AG04450 (cell line): ENCODE data around the gene CCDC106. TPM values are rescaled to one million over a fixed set of nuclear protein-coding genes. Genes with fewer than 3 reads are reported as not detected.

Experiments used
- CTCF ChIA-PET: fragments of 300-600, 350-600 bp; formaldehyde crosslinking; extraction: SDS; loops from one replicate; lab custom pipeline; 2022; ENCODE audit warnings: antibody characterized with exemption, inconsistent platforms; lab: Charles Lee
- POLR2A ChIA-PET: fragments of 350-600 bp; formaldehyde crosslinking; extraction: SDS; loops from one replicate; lab custom pipeline; 2021; ENCODE audit warnings: antibody characterized with exemption, inconsistent platforms; lab: Yijun Ruan, JAX
- DNase-seq: peaks from one replicate; pipeline ENCODE4 v3.0.0-alpha.2; 2011; ENCODE audit warnings: low read depth, low spot score
- H3K27ac ChIP-seq: one replicate; pipeline ENCODE4 v1.5.1; 2012; ENCODE audit warnings: low read depth, low read length, control low read depth
- H3K27me3 ChIP-seq: one replicate; pipeline ENCODE4 v1.6.0; 2012; ENCODE audit warnings: low read length; ENCODE audit not compliant: control insufficient read depth, insufficient read depth
- H3K4me3 ChIP-seq: 2 replicates; pipeline ENCODE4 v1.5.1; 2011; ENCODE audit warnings: mild to moderate bottlenecking, low read depth, low read length, control low read depth
- H3K9me3 ChIP-seq: 2 replicates; pipeline ENCODE4 v1.5.1; 2012; ENCODE audit warnings: low read length; ENCODE audit not compliant: control insufficient read depth, insufficient read depth
- polyA plus RNA-seq: library from polyadenylated mRNA; depleted of rRNA; stranded (reverse); fragments of >200 nt; gene quantifications from 2 replicates; pipeline ENCODE4 v1.2.3, GENCODE V29; 2011
- TF ChIP-seq, protein P1 (sequence below): IDR thresholded peaks from 2 replicates; pipeline ENCODE4 v1.5.1; 2011; ENCODE audit warnings: low read depth, low read length, control low read depth, inconsistent platforms

CCDC106 gene
- polyA plus RNA-seq, 1 experiment: 6.2 TPM

- ChIA-PET POLR2A (interaction anchor here (0.6 to 1.5 kb wide), 3 partner anchors 11 to 18 kb away, joined by 3 to 4 read pairs (median 3); partner anchors contain the start of gene CCDC106), CTCF (interaction anchor here (0.7 to 2.6 kb wide), 5 partner anchors 16 to 169 kb away, joined by 3 to 9 read pairs (median 4); no protein-coding TSS in a partner anchor)
- TF ChIP-seq, protein P1, sequence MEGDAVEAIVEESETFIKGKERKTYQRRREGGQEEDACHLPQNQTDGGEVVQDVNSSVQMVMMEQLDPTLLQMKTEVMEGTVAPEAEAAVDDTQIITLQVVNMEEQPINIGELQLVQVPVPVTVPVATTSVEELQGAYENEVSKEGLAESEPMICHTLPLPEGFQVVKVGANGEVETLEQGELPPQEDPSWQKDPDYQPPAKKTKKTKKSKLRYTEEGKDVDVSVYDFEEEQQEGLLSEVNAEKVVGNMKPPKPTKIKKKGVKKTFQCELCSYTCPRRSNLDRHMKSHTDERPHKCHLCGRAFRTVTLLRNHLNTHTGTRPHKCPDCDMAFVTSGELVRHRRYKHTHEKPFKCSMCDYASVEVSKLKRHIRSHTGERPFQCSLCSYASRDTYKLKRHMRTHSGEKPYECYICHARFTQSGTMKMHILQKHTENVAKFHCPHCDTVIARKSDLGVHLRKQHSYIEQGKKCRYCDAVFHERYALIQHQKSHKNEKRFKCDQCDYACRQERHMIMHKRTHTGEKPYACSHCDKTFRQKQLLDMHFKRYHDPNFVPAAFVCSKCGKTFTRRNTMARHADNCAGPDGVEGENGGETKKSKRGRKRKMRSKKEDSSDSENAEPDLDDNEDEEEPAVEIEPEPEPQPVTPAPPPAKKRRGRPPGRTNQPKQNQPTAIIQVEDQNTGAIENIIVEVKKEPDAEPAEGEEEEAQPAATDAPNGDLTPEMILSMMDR: no peak
- no peaks in the 10 kb centered on the region for H3K27me3 ChIP-seq
- DNase-seq: no peak
- no peaks in the 10 kb centered on the region; the same call in 1 of the 2 replicates for H3K9me3 ChIP-seq
- peak overlapping the region; percentile 4; the same call in 1 of the 2 replicates for H3K4me3 ChIP-seq
- H3K27ac ChIP-seq: no peak overlapping the region
Observed at GRCh38 chr19:55636723-55637122, 11.3 kb upstream of the CCDC106 start.

DNA sequence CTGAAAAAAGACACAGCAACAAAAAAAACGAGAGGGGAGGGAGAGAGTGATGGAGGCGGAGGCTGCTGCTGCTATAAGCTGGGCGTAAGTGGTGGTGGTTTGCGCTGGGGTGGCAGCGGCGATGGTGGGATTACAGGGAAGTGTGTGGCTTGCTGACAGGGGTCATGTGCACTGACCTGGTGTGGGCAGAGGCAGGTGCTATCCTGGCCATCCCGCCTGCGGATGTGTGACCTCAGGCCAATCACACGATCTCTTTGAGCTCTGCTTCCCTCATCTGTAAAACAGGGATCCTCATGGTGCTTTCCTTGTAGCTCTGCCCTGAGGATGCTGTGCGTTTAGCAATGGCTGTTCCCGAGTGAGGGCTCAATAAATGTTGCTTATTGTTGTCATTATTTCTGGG is 10.5 kb upstream of the CCDC106 start:
- ChIA-PET POLR2A (interaction anchor here (0.6 kb wide), 1 partner anchor 13 kb away, joined by 3 read pairs; the partner anchor contains the start of gene ZNF784), CTCF (interaction anchor here (0.7 to 2.6 kb wide), 4 partner anchors 16 to 170 kb away, joined by 4 to 10 read pairs (median 8); no protein-coding TSS in a partner anchor)
- H3K27me3 ChIP-seq: no peaks in the 10 kb centered on the region
- no peak for DNase-seq
- H3K9me3 ChIP-seq: no peaks in the 10 kb centered on the region; the same call in 1 of the 2 replicates
- H3K27ac ChIP-seq: peak overlapping the region; percentile 31
- no peak overlapping the region for H3K4me3 ChIP-seq
- TF ChIP-seq, protein P1: no peak

- no peaks in the 10 kb centered on the region; the same call in 1 of the 2 replicates for H3K9me3 ChIP-seq
- DNase-seq: no peak
- TF ChIP-seq, protein P1: peak; percentile 48
- no peak overlapping the region for H3K27ac ChIP-seq
- no peak overlapping the region for H3K4me3 ChIP-seq
- POLR2A ChIA-PET: no interaction called here
- CTCF ChIA-PET: interaction anchor here (0.5 to 2.3 kb wide), 6 partner anchors 8 to 134 kb away, joined by 3 to 10 read pairs (median 6); partner anchors contain the start of gene CCDC106
- H3K27me3 ChIP-seq: no peaks in the 10 kb centered on the region
Observed at GRCh38 chr19:55638864-55639359, 9.1 kb upstream of the CCDC106 start.

GRCh38 chr19:55640043-55640576 is 7.9 kb upstream of the CCDC106 start:
- peak overlapping the region; percentile 84 for H3K4me3 ChIP-seq
- no peak for DNase-seq
- POLR2A ChIA-PET: interaction anchor here (1.0 to 1.4 kb wide), 2 partner anchors 16 to 41 kb away, joined by 3 to 4 read pairs; partner anchors contain the start of genes FIZ1 and ZNF784
- peak overlapping the region; percentile 85 for H3K27ac ChIP-seq
- TF ChIP-seq, protein P1: peak; percentile 41
- no peaks in the 10 kb centered on the region; the same call in 1 of the 2 replicates for H3K9me3 ChIP-seq
- CTCF ChIA-PET: interaction anchor here (1.3 kb wide), 1 partner anchor 9 kb away, joined by 3 read pairs; no protein-coding TSS in a partner anchor
- H3K27me3 ChIP-seq: no peaks in the 10 kb centered on the region
